Sigmoid colon (tissue), 7 donors: Measurements from ENCODE around the gene AMFR. TPM values are rescaled to one million over a fixed set of nuclear protein-coding genes. Genes with fewer than 3 reads are reported as not detected.

Source experiments
- DNase-seq: peaks from one replicate; pipeline ENCODE4 v3.0.0-alpha.2; 2019
- H3K27ac ChIP-seq, 4 donors: fragments of 200-600 bp; sonication (generic); one replicate each; pipeline ENCODE4 v1.5.1; 2016 to 2019; ENCODE audit warnings: mild to moderate bottlenecking in 1 of 4
- H3K27me3 ChIP-seq, 3 donors: fragments of 200-600 bp; sonication (generic); one replicate each; pipeline ENCODE4 v1.5.1; 2019; ENCODE audit warnings: mild to moderate bottlenecking in 1 of 3
- H3K36me3 ChIP-seq, 4 donors: fragments of 200-600 bp; sonication (generic); one replicate each; pipeline ENCODE4 v1.5.1; 2016 to 2019
- H3K4me1 ChIP-seq, 4 donors: fragments of 200-600 bp; sonication (generic); one replicate each; pipeline ENCODE4 v1.5.1; 2017 to 2019
- H3K4me3 ChIP-seq, 4 donors: fragments of 200-600 bp; sonication (generic); one replicate each; pipeline ENCODE4 v1.5.1; 2017 to 2019; ENCODE audit warnings: mild to moderate bottlenecking in 2 of 4, moderate library complexity in 1 of 4
- H3K9me3 ChIP-seq, 4 donors: fragments of 200-600 bp in 3 of 4; sonication (generic) in 3 of 4; one replicate each; pipeline versions ENCODE4 v1.5.1 to v1.6.1; 2013 to 2019
- CTCF ChIP-seq, 4 experiments: fragments of 450-650 bp in 3 of 4; fragments of 200-600 bp in 1 of 4; IDR thresholded peaks; one replicate each; pipeline ENCODE4 v1.5.1; 2016 to 2019; ENCODE audit warnings: antibody characterized with exemption in 4 of 4, mild to moderate bottlenecking in 3 of 4, moderate library complexity in 2 of 4
- EP300 ChIP-seq, 4 donors: sonication (generic); formaldehyde crosslinking; IDR thresholded peaks; one replicate each; pipeline ENCODE4 v1.6.1; 2017; ENCODE audit warnings: antibody characterized with exemption in 4 of 4
- POLR2A ChIP-seq, 2 donors: fragments of 450-650 bp; IDR thresholded peaks; one replicate each; pipeline ENCODE4 v1.6.1; 2016; ENCODE audit warnings: antibody characterized with exemption in 2 of 2, mild to moderate bottlenecking in 2 of 2, moderate library complexity in 2 of 2
- POLR2AphosphoS5 ChIP-seq, 4 donors: sonication (generic); formaldehyde crosslinking; IDR thresholded peaks; one replicate each; pipeline ENCODE4 v1.6.1; 2017; ENCODE audit warnings: antibody characterized with exemption in 4 of 4
- WGBS, 2 donors: extraction: QIAGEN DNeasy Blood & Tissue Kit; methylation state at CpG; one replicate each; pipeline ENCODE4 v1.1.7; 2013; 5-methylcytosine and 5-hydroxymethylcytosine counted together
- intact Hi-C: fragments of 100-400 bp; cut with DNase I; formaldehyde crosslinking; loops from one replicate; pipeline ENCODE4 v1.15.1; 2023
- polyA plus RNA-seq, 3 donors: library from polyadenylated mRNA; stranded (reverse); fragments of 200-250 nt; gene quantifications; one replicate each; pipeline ENCODE4 v1.2.3, GENCODE V29; 2013
- total RNA-seq, 4 donors: library from RNA; depleted of rRNA; stranded (reverse); fragments of >200 nt; gene quantifications; one replicate each; pipeline ENCODE4 v1.1.0, GENCODE V29; 2016
- donor health status: healthy with polysubstance abuse.
- donor health status: Bipolar disorder and iron deficiency.
- donor health status: healthy.

Gene AMFR
- total and polyA plus RNA-seq, 7 donors, result 22.4 to 201 (median 111) TPM

DNA sequence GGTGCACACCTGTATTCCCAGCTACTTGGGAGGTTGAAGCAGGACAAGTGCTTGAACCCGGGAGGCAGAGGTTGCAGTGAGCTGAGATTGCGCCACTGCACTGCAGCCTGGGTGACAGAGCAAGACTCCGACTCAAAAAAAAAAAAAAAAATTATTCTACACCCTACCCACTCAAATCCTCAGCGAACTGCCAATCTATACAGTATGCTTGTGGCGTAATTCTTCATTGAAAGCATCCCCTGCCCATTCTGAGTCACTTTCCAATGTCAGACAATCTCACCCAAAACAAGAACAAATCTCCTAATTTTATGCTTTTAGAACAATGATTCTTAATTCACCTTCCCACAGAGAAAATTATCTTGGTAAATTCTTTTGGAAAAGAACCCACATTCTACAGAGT, 12.0 kb downstream of the AMFR start:
- Histone ChIP-seq H3K4me1 (peaks cover 0 to 18% (median 4%) of the 10 kb centered on the region in 4 donors), H3K27me3 (no peaks in the 10 kb centered on the region), H3K27ac (no peak overlapping the region), H3K4me3 (no peak overlapping the region), H3K9me3 (no peaks in the 10 kb centered on the region), H3K36me3 (peaks cover 0 to 34% (median 6%) of the 10 kb centered on the region in 4 donors)
- intact Hi-C loops, result no loop called here
- TF ChIP-seq CTCF (IDR thresholded peaks at IDR 0.05) (no peak), POLR2AphosphoS5 (IDR thresholded peaks at IDR 0.05) (no peak), EP300 (IDR thresholded peaks at IDR 0.05) (no peak), POLR2A (IDR thresholded peaks at IDR 0.05) (no peak)
- DNase-seq, result no peak
- WGBS, 2 donors, result 86% methylated on average over 5 of the region's 5 CpGs

- Histone ChIP-seq H3K4me3 (no peak overlapping the region), H3K9me3 (no peaks in the 10 kb centered on the region), H3K36me3 (peaks cover 0 to 51% (median 13%) of the 10 kb centered on the region in 4 donors), H3K4me1 (peaks cover 0 to 18% (median 4%) of the 10 kb centered on the region in 4 donors), H3K27ac (no peak overlapping the region), H3K27me3 (no peaks in the 10 kb centered on the region)
- 97 to 99% methylated on average over 2 of the region's 2 CpGs for WGBS, 2 donors
- no peak for DNase-seq
- intact Hi-C loops, result no loop called here
- no peak for TF ChIP-seq POLR2A (IDR thresholded peaks at IDR 0.05)
- TF ChIP-seq EP300 (IDR thresholded peaks at IDR 0.05), result no peak
- no peak for TF ChIP-seq CTCF (IDR thresholded peaks at IDR 0.05)
- TF ChIP-seq POLR2AphosphoS5 (IDR thresholded peaks at IDR 0.05), result no peak
These were observed 13.7 kb downstream of the AMFR start for GRCh38 chr16:56411624-56412023.

GRCh38 chr16:56411123-56411522, 14.2 kb downstream of the AMFR start:
- TF ChIP-seq POLR2A (IDR thresholded peaks at IDR 0.05) (no peak), EP300 (IDR thresholded peaks at IDR 0.05) (no peak), CTCF (IDR thresholded peaks at IDR 0.05) (no peak), POLR2AphosphoS5 (IDR thresholded peaks at IDR 0.05) (no peak)
- Histone ChIP-seq H3K4me1 (peaks cover 0 to 18% (median 4%) of the 10 kb centered on the region in 4 donors), H3K27me3 (no peaks in the 10 kb centered on the region), H3K4me3 (no peak overlapping the region), H3K27ac (no peak overlapping the region), H3K36me3 (peaks cover 0 to 56% (median 13%) of the 10 kb centered on the region in 4 donors), H3K9me3 (no peaks in the 10 kb centered on the region)
- 89 to 90% methylated on average over 5 of the region's 5 CpGs for WGBS, 2 donors
- intact Hi-C loops, result no loop called here
- DNase-seq, result no peak

DNA sequence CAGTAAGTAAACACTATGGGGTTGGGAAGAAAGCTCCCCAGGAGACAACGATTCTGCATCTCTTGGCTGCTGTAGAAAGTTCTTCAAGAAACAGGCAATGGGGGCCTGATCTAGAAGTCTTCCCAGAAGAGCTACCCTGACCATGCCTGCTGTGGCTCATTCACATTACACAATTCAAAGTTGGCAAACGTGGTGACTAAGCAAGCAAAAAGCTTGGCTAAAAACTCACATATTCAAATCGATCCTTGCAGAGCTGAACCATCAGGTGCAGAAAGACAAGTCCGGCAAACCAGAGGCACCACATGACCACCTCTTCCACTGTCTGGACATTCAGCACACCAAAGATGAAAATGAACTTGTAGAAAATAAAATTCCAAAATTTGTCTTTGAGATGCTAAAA, 16.1 kb downstream of the AMFR start:
- H3K27ac ChIP-seq, result no peak overlapping the region
- DNase-seq, result no peak
- WGBS, 2 donors, result 33 to 73% methylated on average over 4 of the region's 4 CpGs
- no peaks in the 10 kb centered on the region for H3K9me3 ChIP-seq
- peaks cover 0 to 70% (median 19%) of the 10 kb centered on the region in 4 donors for H3K36me3 ChIP-seq
- TF ChIP-seq POLR2AphosphoS5 (IDR thresholded peaks at IDR 0.05) (no peak), POLR2A (IDR thresholded peaks at IDR 0.05) (no peak)
- peaks cover 0 to 2% (median 0%) of the 10 kb centered on the region in 4 donors for H3K4me1 ChIP-seq
- no peak overlapping the region for H3K4me3 ChIP-seq
- intact Hi-C loops, result no loop called here
- no peaks in the 10 kb centered on the region for H3K27me3 ChIP-seq

GRCh38 chr16:56408379-56409098, 16.8 kb downstream of the AMFR start:
- intact Hi-C loops, result no loop called here
- no peaks in the 10 kb centered on the region for H3K27me3 ChIP-seq
- DNase-seq, result no peak
- H3K36me3 ChIP-seq, result peaks cover 0 to 76% (median 23%) of the 10 kb centered on the region in 4 donors
- H3K4me3 ChIP-seq, result no peak overlapping the region
- WGBS, 2 donors, result 35 to 70% methylated on average over 7 of the region's 7 CpGs
- no peak overlapping the region for H3K27ac ChIP-seq
- H3K4me1 ChIP-seq, result no peaks in the 10 kb centered on the region
- H3K9me3 ChIP-seq, result no peaks in the 10 kb centered on the region
- TF ChIP-seq POLR2A (IDR thresholded peaks at IDR 0.05) (no peak), EP300 (IDR thresholded peaks at IDR 0.05) (no peak), POLR2AphosphoS5 (IDR thresholded peaks at IDR 0.05) (no peak), CTCF (IDR thresholded peaks at IDR 0.05) (no peak)
